Tibial artery (tissue), 4 donors: ENCODE results near the gene SERPINB5.

Source experiments
- DNase-seq, 2 donors: peaks; one replicate each; pipeline ENCODE4 v3.0.0-alpha.2; 2019
- H3K27ac ChIP-seq, 2 donors: fragments of 200-600 bp; sonication (generic) in 1 of 2; 1 replicate in 1 of 2; 2 replicates in 1 of 2; pipeline ENCODE4 v1.5.1; 2018 to 2019; ENCODE audit warnings: mild to moderate bottlenecking in 1 of 2
- H3K27me3 ChIP-seq, 2 donors: fragments of 200-600 bp; sonication (generic) in 1 of 2; one replicate each; pipeline versions ENCODE4 v1.5.1 to v1.6.0; 2016 to 2019
- H3K36me3 ChIP-seq, 3 donors: fragments of 200-600 bp; sonication (generic) in 2 of 3; one replicate each; pipeline ENCODE4 v1.5.1; 2016 to 2019; ENCODE audit warnings: mild to moderate bottlenecking in 2 of 3
- H3K4me1 ChIP-seq, 4 donors: fragments of 200-600 bp; sonication (generic) in 2 of 4; 1 replicate in 3 of 4; 2 replicates in 1 of 4; pipeline ENCODE4 v1.5.1; 2016 to 2019
- H3K4me3 ChIP-seq, 2 donors: fragments of 200-600 bp; sonication (generic) in 1 of 2; 1 replicate in 1 of 2; 2 replicates in 1 of 2; pipeline ENCODE4 v1.5.1; 2018 to 2019; ENCODE audit warnings: mild to moderate bottlenecking in 2 of 2
- H3K9me3 ChIP-seq, 3 donors: fragments of 200-600 bp; sonication (generic) in 1 of 3; one replicate each; pipeline ENCODE4 v1.5.1; 2016 to 2019
- intact Hi-C: fragments of 100-400 bp; cut with DNase I; formaldehyde crosslinking; loops from one replicate; pipeline ENCODE4 v1.15.0; 2023; ENCODE audit warnings: low total_unique reads
- TF ChIP-seq, protein P1 (sequence below), 2 experiments: fragments of 200-600 bp in 1 of 2; fragments of 450-650 bp in 1 of 2; IDR thresholded peaks; one replicate each; pipeline ENCODE4 v1.5.1; 2017 to 2019; ENCODE audit warnings: antibody characterized with exemption in 2 of 2, mild to moderate bottlenecking in 1 of 2, moderate library complexity in 1 of 2

SERPINB5 gene

DNA sequence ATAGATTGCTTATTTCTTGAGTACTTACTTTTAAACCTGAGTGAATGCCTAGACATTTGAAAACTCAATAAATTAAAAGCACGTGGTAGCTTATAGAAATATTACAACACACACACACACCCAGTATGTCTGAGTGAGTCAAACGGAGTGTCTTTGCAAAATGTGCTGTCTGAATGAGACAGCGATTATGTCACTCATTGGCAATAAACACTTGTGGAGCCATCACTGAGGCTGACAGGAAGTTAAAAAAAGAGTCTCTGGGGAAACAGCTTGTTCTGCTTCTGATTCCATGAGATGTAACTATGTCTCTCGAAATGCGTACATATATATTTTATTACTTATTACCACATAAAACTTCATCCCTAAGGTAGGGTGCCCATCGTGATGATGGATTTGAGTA, 32.2 kb upstream of the SERPINB5 start:
- no peaks in the 10 kb centered on the region for H3K9me3 ChIP-seq
- no peaks in the 10 kb centered on the region for H3K36me3 ChIP-seq
- TF ChIP-seq, protein P1, sequence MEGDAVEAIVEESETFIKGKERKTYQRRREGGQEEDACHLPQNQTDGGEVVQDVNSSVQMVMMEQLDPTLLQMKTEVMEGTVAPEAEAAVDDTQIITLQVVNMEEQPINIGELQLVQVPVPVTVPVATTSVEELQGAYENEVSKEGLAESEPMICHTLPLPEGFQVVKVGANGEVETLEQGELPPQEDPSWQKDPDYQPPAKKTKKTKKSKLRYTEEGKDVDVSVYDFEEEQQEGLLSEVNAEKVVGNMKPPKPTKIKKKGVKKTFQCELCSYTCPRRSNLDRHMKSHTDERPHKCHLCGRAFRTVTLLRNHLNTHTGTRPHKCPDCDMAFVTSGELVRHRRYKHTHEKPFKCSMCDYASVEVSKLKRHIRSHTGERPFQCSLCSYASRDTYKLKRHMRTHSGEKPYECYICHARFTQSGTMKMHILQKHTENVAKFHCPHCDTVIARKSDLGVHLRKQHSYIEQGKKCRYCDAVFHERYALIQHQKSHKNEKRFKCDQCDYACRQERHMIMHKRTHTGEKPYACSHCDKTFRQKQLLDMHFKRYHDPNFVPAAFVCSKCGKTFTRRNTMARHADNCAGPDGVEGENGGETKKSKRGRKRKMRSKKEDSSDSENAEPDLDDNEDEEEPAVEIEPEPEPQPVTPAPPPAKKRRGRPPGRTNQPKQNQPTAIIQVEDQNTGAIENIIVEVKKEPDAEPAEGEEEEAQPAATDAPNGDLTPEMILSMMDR (IDR thresholded peaks at IDR 0.05): no peak
- no peaks in the 10 kb centered on the region for H3K27me3 ChIP-seq
- intact Hi-C loops: loop anchor here (5.0 to 10.0 kb wide), 2 partner anchors 330 to 427 kb away; no protein-coding TSS in a partner anchor
- H3K4me3 ChIP-seq: no peak overlapping the region
- DNase-seq: peak in 1 of 2 donors; percentile 30
- H3K27ac ChIP-seq: peak overlapping the region in 1 of 2 donors; percentile 22
- H3K4me1 ChIP-seq: no peaks in the 10 kb centered on the region

DNA sequence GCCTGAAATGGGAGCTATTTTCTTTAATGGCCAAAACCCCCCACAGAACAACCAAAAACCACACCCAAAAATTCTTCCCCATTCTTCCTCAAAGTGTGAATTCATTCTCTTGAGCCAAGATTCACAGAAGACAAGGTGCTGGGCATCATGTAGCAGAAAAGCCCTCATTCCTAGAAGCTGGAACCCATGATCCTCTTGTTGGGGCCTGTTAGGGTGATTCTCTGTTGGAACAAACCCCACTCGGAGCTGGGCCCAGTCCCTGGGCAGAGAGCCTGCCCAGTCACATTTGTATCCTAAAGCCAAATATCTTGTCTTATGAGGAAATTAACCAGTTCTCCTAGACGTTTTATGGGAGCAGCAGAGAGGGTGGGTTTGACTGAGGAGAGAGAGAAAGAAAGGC, 31.7 kb upstream of the SERPINB5 start:
- H3K4me3 ChIP-seq: no peak overlapping the region
- H3K4me1 ChIP-seq: no peaks in the 10 kb centered on the region
- no peaks in the 10 kb centered on the region for H3K9me3 ChIP-seq
- H3K36me3 ChIP-seq: no peaks in the 10 kb centered on the region
- no peaks in the 10 kb centered on the region for H3K27me3 ChIP-seq
- peak overlapping the region in 1 of 2 donors; percentile 22 for H3K27ac ChIP-seq
- TF ChIP-seq, protein P1 (IDR thresholded peaks at IDR 0.05): no peak
- intact Hi-C loops: loop anchor here (10.0 kb wide), 1 partner anchor 330 kb away; no protein-coding TSS in a partner anchor
- DNase-seq: no peak

DNA sequence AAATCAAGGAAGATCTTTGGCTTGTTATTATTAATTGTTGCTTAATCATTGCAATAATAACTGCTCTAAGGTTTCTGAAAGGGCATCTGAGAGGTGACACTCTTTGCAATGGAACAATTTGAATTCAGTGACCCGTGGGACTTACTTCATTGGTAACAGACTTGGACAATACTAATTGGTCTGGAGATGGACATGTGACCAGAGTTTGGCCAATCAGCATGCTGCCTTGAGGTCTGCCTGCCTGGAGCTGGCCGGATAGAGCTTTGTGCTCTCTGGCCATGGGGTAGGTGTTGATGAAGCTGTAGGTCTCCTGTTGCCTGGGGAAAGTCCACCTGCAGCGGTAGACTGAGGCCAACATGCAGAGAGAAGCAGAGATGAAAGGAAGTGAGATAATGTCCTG, 30.5 kb upstream of the SERPINB5 start:
- intact Hi-C loops: loop anchor here (10.0 kb wide), 1 partner anchor 331 kb away; no protein-coding TSS in a partner anchor
- TF ChIP-seq, protein P1 (IDR thresholded peaks at IDR 0.05): no peak
- Histone ChIP-seq H3K27ac (no peak overlapping the region), H3K4me3 (no peak overlapping the region), H3K4me1 (no peaks in the 10 kb centered on the region), H3K36me3 (no peaks in the 10 kb centered on the region), H3K9me3 (no peaks in the 10 kb centered on the region), H3K27me3 (no peaks in the 10 kb centered on the region)
- no peak for DNase-seq

DNA sequence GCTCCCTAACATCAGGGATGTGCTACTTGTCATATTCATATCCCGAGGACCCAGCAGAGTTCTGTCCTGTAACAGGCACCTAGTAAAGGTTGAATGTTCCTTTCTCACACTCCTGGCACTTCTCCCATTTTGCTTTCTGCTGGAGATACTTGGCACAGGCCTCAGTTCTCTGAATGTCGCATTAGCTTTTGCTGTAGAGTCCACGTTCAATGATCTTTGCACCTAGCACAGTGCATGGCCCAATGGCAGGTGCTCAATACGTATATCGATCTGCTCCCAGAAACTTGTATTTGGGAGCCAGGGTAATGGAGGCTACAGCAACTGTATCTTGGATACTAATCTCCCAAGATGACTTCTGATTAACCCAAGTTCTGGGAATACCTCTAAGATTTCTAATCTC, 29.7 kb upstream of the SERPINB5 start:
- H3K27me3 ChIP-seq: no peaks in the 10 kb centered on the region
- intact Hi-C loops: loop anchor here (10.0 kb wide), 1 partner anchor 332 kb away; no protein-coding TSS in a partner anchor
- H3K9me3 ChIP-seq: no peaks in the 10 kb centered on the region
- no peak for DNase-seq
- no peaks in the 10 kb centered on the region for H3K36me3 ChIP-seq
- no peak overlapping the region for H3K27ac ChIP-seq
- TF ChIP-seq, protein P1 (IDR thresholded peaks at IDR 0.05): no peak
- no peak overlapping the region for H3K4me3 ChIP-seq
- no peaks in the 10 kb centered on the region for H3K4me1 ChIP-seq

DNA sequence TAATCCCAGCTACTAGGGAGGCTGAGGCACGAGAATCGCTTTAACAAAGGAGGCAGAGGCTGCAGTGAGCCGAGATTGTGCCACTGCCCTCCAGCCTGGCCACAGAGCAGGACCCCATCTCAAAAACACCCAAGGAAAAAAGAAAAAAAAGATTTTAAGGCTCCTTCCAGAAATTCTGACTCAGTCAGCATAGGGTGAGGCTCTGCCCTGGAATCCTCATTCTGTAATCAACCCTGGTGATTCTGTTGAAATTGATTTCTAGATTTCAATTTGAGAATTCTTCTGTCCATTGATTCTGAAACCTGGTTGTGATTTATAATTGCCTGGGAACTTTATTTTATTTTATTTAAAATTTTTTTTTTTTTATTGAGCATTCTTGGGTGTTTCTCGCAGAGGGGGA, 27.3 kb upstream of the SERPINB5 start:
- Histone ChIP-seq H3K27ac (no peak overlapping the region), H3K36me3 (no peaks in the 10 kb centered on the region), H3K4me1 (no peaks in the 10 kb centered on the region), H3K9me3 (no peaks in the 10 kb centered on the region), H3K27me3 (no peaks in the 10 kb centered on the region), H3K4me3 (no peak overlapping the region)
- intact Hi-C loops: loop anchor here (10.0 kb wide), 1 partner anchor 335 kb away; no protein-coding TSS in a partner anchor
- TF ChIP-seq, protein P1 (IDR thresholded peaks at IDR 0.05): no peak
- no peak for DNase-seq
